Spleen (tissue), 7 donors: ENCODE data around the gene SCFD2.
"Not testable (repeated sequence)": the region's sequence is repeated elsewhere in the genome, so short reads cannot be mapped to it uniquely, and the experiment has no call there.

Experiments
- CTCF ChIP-seq, 11 experiments: fragments of 200-600 bp in 7 of 11; fragments of 450-650 bp in 4 of 11; sonication (generic) in 4 of 11; IDR thresholded peaks in 8 of 11; conservative IDR thresholded peaks in 3 of 11; 1 replicate in 7 of 11; 2 replicates in 4 of 11; pipeline versions ENCODE4 v1.4.0 to v1.8.0; 2016 to 2021; ENCODE audit warnings: antibody characterized with exemption in 11 of 11, inconsistent platforms in 4 of 11, mild to moderate bottlenecking in 1 of 11
- POLR2A ChIP-seq, 3 donors: fragments of 450-650 bp; IDR thresholded peaks; one replicate each; pipeline ENCODE4 v1.5.1; 2017; ENCODE audit warnings: antibody characterized with exemption in 3 of 3, mild to moderate bottlenecking in 1 of 3
- POLR2AphosphoS5 ChIP-seq, 3 donors: sonication (generic); formaldehyde crosslinking; IDR thresholded peaks; one replicate each; pipeline ENCODE4 v1.5.1; 2017; ENCODE audit warnings: antibody characterized with exemption in 3 of 3
- donor health status: DM: no; HTN: no; CAD: no; lungs with moderate emphysema.
- donor health status: DM: no; HTN: no; CAD: no.
- donor health status: DM: no; HTN: no; CAD: no.

GRCh38 chr4:53057108-53057507 is 308.8 kb downstream of the SCFD2 start:
- not testable (repeated sequence) for TF ChIP-seq CTCF (IDR thresholded peaks at IDR 0.05 in 8 of 11, conservative IDR thresholded peaks at IDR 0.05 in 3 of 11); POLR2AphosphoS5 (IDR thresholded peaks at IDR 0.05); POLR2A (IDR thresholded peaks at IDR 0.05)
